ENCODE results near the gene SLC27A4. TPM values are rescaled to one million over a fixed set of nuclear protein-coding genes. Genes with fewer than 3 reads are reported as not detected.

The SLC27A4 gene
- total and polyA plus RNA-seq, 7 donors: 10.4 to 61.5 (median 24.7) TPM

DNA sequence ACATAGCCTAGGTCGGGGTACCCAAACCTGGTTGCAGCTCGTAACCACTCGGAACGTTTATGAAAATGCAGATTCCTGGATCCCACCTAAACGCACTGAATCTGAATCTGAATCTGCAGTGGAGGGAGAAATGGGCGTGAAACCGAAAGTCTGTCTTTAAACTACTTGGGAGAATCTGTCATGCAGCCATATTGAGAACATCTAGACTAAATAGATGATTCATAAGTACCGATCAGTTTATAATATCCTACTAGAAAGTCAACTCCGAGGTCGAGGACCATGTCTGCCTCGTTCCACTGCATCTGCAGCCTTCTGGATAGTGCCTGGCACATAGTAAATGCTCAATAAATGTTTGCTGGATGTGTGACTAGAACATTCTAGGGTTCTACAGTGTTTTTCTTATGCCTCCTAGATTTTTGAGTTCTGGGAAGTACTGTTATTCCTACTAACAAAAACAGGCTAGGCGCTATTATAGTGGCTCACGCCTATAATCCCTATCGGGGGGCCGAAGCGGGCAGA lies 17.1 kb upstream of the SLC27A4 start:
- ATAC-seq (no peak), DNase-seq (no peak)
- TF ChIP-seq, protein P1, sequence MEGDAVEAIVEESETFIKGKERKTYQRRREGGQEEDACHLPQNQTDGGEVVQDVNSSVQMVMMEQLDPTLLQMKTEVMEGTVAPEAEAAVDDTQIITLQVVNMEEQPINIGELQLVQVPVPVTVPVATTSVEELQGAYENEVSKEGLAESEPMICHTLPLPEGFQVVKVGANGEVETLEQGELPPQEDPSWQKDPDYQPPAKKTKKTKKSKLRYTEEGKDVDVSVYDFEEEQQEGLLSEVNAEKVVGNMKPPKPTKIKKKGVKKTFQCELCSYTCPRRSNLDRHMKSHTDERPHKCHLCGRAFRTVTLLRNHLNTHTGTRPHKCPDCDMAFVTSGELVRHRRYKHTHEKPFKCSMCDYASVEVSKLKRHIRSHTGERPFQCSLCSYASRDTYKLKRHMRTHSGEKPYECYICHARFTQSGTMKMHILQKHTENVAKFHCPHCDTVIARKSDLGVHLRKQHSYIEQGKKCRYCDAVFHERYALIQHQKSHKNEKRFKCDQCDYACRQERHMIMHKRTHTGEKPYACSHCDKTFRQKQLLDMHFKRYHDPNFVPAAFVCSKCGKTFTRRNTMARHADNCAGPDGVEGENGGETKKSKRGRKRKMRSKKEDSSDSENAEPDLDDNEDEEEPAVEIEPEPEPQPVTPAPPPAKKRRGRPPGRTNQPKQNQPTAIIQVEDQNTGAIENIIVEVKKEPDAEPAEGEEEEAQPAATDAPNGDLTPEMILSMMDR (IDR thresholded peaks at IDR 0.05): no peak
- H3K36me3 ChIP-seq (ENCODE audit: insufficient read depth in 1 of 2, low read depth in 1 of 2): peaks cover 0 to 68% of the 10 kb centered on the region in 2 donors
- no peaks in the 10 kb centered on the region for H3K9me3 ChIP-seq
- peaks cover 20% of the 10 kb centered on the region for H3K4me1 ChIP-seq
- H3K27me3 ChIP-seq (ENCODE audit: insufficient read depth in 3 of 3, low read length in 2 of 3): no peaks in the 10 kb centered on the region
- peak overlapping the region; percentile 88 for H3K27ac ChIP-seq
- intact Hi-C loops (cut with DNase I): no loop called here
- peak overlapping the region; percentile 76 for H3K4me3 ChIP-seq
- 22 to 23% (median 22%) methylated on average over 16 of the region's 16 CpGs for WGBS, 3 donors

DNA sequence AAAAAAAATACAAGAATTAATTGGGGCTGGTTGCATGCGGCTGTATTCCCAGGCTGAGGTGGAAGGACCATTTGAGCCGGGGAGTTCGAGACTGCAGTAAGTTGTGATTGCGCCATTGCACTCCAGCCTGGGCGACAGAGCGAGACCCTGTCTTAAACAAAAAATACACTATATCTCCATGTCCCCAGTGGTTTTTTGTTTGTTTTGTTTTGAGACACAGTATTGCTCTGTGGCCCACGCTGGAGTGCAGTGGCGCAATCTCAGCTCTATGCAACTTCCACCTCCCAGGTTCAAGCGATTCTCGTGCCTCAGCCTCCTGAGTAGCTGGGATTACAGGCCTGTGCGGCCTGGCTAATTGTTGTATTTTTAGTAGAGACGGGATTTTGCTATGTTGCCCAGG lies 16.5 kb upstream of the SLC27A4 start:
- Histone ChIP-seq H3K27me3 (ENCODE audit: insufficient read depth in 3 of 3, low read length in 2 of 3) (no peaks in the 10 kb centered on the region), H3K4me1 (peaks cover 20% of the 10 kb centered on the region), H3K27ac (no peak overlapping the region), H3K36me3 (ENCODE audit: insufficient read depth in 1 of 2, low read depth in 1 of 2) (peaks cover 2 to 64% of the 10 kb centered on the region in 2 donors), H3K9me3 (no peaks in the 10 kb centered on the region), H3K4me3 (peak overlapping the region; percentile 76)
- intact Hi-C loops (cut with DNase I): no loop called here
- TF ChIP-seq, protein P1 (IDR thresholded peaks at IDR 0.05): no peak
- ATAC-seq (no peak), DNase-seq (no peak)
- WGBS, 3 donors: 85 to 89% (median 87%) methylated on average over 12 of the region's 12 CpGs

DNA sequence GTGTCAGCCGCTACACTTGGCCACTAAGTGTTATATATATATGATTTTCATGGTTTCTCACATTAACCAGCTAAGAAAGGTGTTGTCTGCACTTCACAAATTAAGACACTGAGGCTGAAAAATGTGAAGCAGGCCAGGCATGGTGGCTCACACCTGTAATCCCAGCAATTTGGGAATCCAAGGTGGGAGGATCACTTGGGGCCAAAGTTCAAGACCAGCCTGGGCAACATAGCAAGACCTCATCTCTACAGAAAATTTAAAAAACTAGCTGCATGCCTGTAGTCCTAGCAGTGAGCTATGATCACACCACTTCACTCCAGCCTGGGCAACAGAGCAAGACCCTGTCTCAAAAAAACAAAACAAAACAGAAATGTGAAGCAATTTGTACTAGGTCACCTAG lies 15.9 kb upstream of the SLC27A4 start:
- Histone ChIP-seq H3K27ac (no peak overlapping the region), H3K9me3 (no peaks in the 10 kb centered on the region), H3K4me1 (peaks cover 20% of the 10 kb centered on the region), H3K27me3 (ENCODE audit: insufficient read depth in 3 of 3, low read length in 2 of 3) (no peaks in the 10 kb centered on the region), H3K4me3 (peak overlapping the region; percentile 76), H3K36me3 (ENCODE audit: insufficient read depth in 1 of 2, low read depth in 1 of 2) (peaks cover 4 to 61% of the 10 kb centered on the region in 2 donors)
- TF ChIP-seq, protein P1 (IDR thresholded peaks at IDR 0.05): no peak
- intact Hi-C loops (cut with DNase I): no loop called here
- DNase-seq (no peak), ATAC-seq (no peak)
- WGBS, 3 donors: 89 to 100% (median 89%) methylated on average over 1 of the region's 1 CpG

DNA sequence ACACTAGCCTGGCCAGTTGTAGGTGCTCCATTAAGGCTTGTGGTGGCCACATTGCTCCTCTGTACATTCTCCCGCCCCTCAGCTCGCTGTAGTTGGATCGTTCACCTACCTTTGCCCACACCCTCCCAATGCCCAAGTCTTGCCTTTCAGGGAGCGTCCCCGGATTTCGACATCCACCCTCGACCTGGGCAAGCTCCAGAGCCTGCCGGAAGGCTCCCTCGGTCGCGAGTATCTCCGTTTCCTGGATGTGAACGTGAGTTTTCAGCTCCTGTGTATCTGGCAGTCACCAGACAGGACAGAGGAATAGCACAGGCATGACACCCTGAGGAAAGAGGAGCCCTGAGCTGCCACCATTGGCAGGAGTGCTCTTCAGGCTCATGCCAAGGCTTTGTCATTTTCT lies 14.7 kb upstream of the SLC27A4 start:
- peaks cover 4 to 48% of the 10 kb centered on the region in 2 donors for H3K36me3 ChIP-seq (ENCODE audit: insufficient read depth in 1 of 2, low read depth in 1 of 2)
- TF ChIP-seq, protein P1 (IDR thresholded peaks at IDR 0.05): no peak
- 70 to 81% (median 74%) methylated on average over 13 of the region's 13 CpGs for WGBS, 3 donors
- H3K4me1 ChIP-seq: peaks cover 20% of the 10 kb centered on the region
- no peaks in the 10 kb centered on the region for H3K27me3 ChIP-seq (ENCODE audit: insufficient read depth in 3 of 3, low read length in 2 of 3)
- intact Hi-C loops (cut with DNase I): no loop called here
- no peak overlapping the region for H3K4me3 ChIP-seq
- no peak overlapping the region for H3K27ac ChIP-seq
- ATAC-seq: no peak
- no peak for DNase-seq
- H3K9me3 ChIP-seq: no peaks in the 10 kb centered on the region

DNA sequence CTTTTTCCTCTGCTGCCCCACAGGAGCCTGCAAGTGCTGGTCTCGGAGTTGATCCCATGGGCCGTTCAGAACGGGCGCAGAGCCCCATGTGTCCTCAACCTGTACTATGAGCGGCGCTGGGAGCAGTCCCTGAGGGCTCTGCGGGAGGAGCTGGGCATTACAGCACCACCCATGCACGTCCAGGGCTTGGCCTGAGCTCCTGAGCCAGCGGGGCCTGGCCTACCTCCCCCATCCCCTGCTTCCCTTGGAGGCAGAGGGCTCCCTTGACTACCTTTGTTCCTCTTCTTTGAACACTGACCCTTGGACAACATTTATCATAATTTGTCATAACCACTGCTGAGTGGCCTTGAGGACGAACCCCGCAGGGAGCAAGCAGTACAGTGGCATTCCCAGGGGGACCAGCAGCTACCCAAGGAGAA lies 6.9 kb upstream of the SLC27A4 start:
- TF ChIP-seq, protein P1 (IDR thresholded peaks at IDR 0.05): no peak
- no peak overlapping the region for H3K4me3 ChIP-seq
- intact Hi-C loops (cut with DNase I): no loop called here
- H3K4me1 ChIP-seq: no peaks in the 10 kb centered on the region
- H3K27me3 ChIP-seq (ENCODE audit: insufficient read depth in 3 of 3, low read length in 2 of 3): no peaks in the 10 kb centered on the region
- ATAC-seq: no peak
- WGBS, 3 donors: 85 to 86% (median 86%) methylated on average over 11 of the region's 11 CpGs
- no peaks in the 10 kb centered on the region for H3K9me3 ChIP-seq
- DNase-seq: no peak
- H3K36me3 ChIP-seq (ENCODE audit: insufficient read depth in 1 of 2, low read depth in 1 of 2): peaks cover 9 to 28% of the 10 kb centered on the region in 2 donors
- no peak overlapping the region for H3K27ac ChIP-seq
